IMR-90 (cell line): ENCODE results near the gene ATP23. TPM values are rescaled to one million over a fixed set of nuclear protein-coding genes. Genes with fewer than 3 reads are reported as not detected.

Source experiments
- ATAC-seq: fragments of 200-7000 bp; cut with Tn5 transposase; 2 replicates; pipeline ENCODE4 v1.9.1; 2020; ENCODE audit warnings: low read depth, mild to moderate bottlenecking, moderate library complexity
- BruUV-seq: library from RNA; stranded (reverse); fragments of 400-500 nt; replicated peaks from 2 replicates; lab custom pipeline; 2021; lab: Mats Ljungman, UMichigan
- CTCF ChIA-PET: fragments of 300-600 bp; formaldehyde crosslinking; extraction: SDS; loops from one replicate; lab custom pipeline; 2021; ENCODE audit warnings: antibody characterized with exemption; lab: Yijun Ruan, JAX
- POLR2A ChIA-PET: fragments of 300-600 bp; sonication (Branson Sonifier 250); formaldehyde crosslinking; loops from one replicate; lab custom pipeline; 2022; ENCODE audit warnings: antibody characterized with exemption; ENCODE audit not compliant: unreplicated experiment; lab: Charles Lee
- DNase-seq: peaks from one replicate; pipeline ENCODE4 v3.0.0; 2013
- H2AFZ ChIP-seq: replicated peaks from 2 replicates; pipeline ENCODE3; 2013; ENCODE audit warnings: low read length, mild to moderate bottlenecking; ENCODE audit not compliant: poor library complexity
- H2AK5ac ChIP-seq: 2 replicates; pipeline ENCODE4 v1.6.1; 2013; ENCODE audit warnings: low read depth, low read length, inconsistent platforms
- H2AK9ac ChIP-seq: replicated peaks from 2 replicates; pipeline ENCODE3; 2013; ENCODE audit warnings: mild to moderate bottlenecking, low read depth, low read length, moderate library complexity; ENCODE audit not compliant: poor library complexity
- H2BK120ac ChIP-seq: 2 replicates; pipeline ENCODE4 v1.6.1; 2013; ENCODE audit warnings: low read depth, low read length, inconsistent platforms
- H2BK15ac ChIP-seq: 3 replicates; pipeline ENCODE4 v1.6.1; 2013; ENCODE audit warnings: low read depth, low read length, inconsistent platforms
- H2BK20ac ChIP-seq: 2 replicates; pipeline ENCODE4 v1.6.1; 2013; ENCODE audit warnings: low read depth, mild to moderate bottlenecking, inconsistent platforms, low read length, moderate library complexity
- H2BK5ac ChIP-seq: 2 replicates; pipeline ENCODE4 v1.6.1; 2013; ENCODE audit warnings: mild to moderate bottlenecking, low read depth, low read length, inconsistent platforms; ENCODE audit not compliant: poor library complexity, severe bottlenecking
- H3K14ac ChIP-seq: replicated peaks from 2 replicates; pipeline ENCODE4 v1.6.1; 2013; ENCODE audit warnings: low read depth, low read length, inconsistent platforms
- H3K18ac ChIP-seq: 2 replicates; pipeline ENCODE4 v1.6.1; 2013; ENCODE audit warnings: low read depth, low read length, control low read depth
- H3K23ac ChIP-seq: 2 replicates; pipeline ENCODE4 v1.6.1; 2013; ENCODE audit warnings: low read depth, low read length, inconsistent platforms
- H3K27ac ChIP-seq: 2 replicates; pipeline ENCODE4 v1.5.1; 2013; ENCODE audit warnings: mild to moderate bottlenecking, control low read depth, low read length; ENCODE audit not compliant: insufficient read depth
- H3K27me3 ChIP-seq: 2 replicates; pipeline ENCODE4 v1.6.1; 2013; ENCODE audit warnings: low read length; ENCODE audit not compliant: control insufficient read depth, insufficient read depth
- H3K36me3 ChIP-seq: 2 replicates; pipeline ENCODE4 v1.6.1; 2013; ENCODE audit warnings: low read length, mixed read lengths; ENCODE audit not compliant: control insufficient read depth, insufficient read depth
- H3K4ac ChIP-seq: 2 replicates; pipeline ENCODE4 v1.6.1; 2013; ENCODE audit warnings: low read depth, low read length, inconsistent platforms
- H3K4me1 ChIP-seq: 2 replicates; pipeline ENCODE4 v1.6.1; 2013; ENCODE audit warnings: low read length, mixed read lengths; ENCODE audit not compliant: control insufficient read depth, insufficient read depth
- H3K4me2 ChIP-seq: 2 replicates; pipeline ENCODE4 v1.6.1; 2013; ENCODE audit warnings: low read depth, mild to moderate bottlenecking, control low read depth, low read length, moderate library complexity
- H3K4me3 ChIP-seq: 2 replicates; pipeline ENCODE4 v1.5.1; 2013; ENCODE audit warnings: low read depth, mild to moderate bottlenecking, control low read depth, low read length, moderate library complexity; ENCODE audit not compliant: insufficient read depth
- H3K56ac ChIP-seq: 2 replicates; pipeline ENCODE4 v1.6.1; 2013; ENCODE audit warnings: low read length, inconsistent platforms; ENCODE audit not compliant: insufficient read depth; ENCODE audit errors: extremely low read depth
- H3K79me1 ChIP-seq, 2 experiments: 2 replicates each; pipeline ENCODE4 v1.6.1; 2013; ENCODE audit warnings: low read length in 2 of 2, inconsistent platforms in 1 of 2, low read depth in 1 of 2
- H3K9ac ChIP-seq: 2 replicates; pipeline ENCODE4 v1.6.1; 2013; ENCODE audit warnings: low read depth, low read length, control low read depth
- H3K9me1 ChIP-seq: 2 replicates; pipeline ENCODE4 v1.6.1; 2013; ENCODE audit warnings: low read length, inconsistent platforms; ENCODE audit not compliant: insufficient read depth
- H3K9me3 ChIP-seq: 2 replicates; pipeline ENCODE4 v1.6.1; 2013; ENCODE audit warnings: low read length; ENCODE audit not compliant: control insufficient read depth, insufficient read depth
- H4K20me1 ChIP-seq: 2 replicates; pipeline ENCODE4 v1.6.1; 2013; ENCODE audit warnings: low read length, inconsistent platforms; ENCODE audit not compliant: insufficient read depth
- H4K5ac ChIP-seq: 2 replicates; pipeline ENCODE4 v1.6.1; 2013; ENCODE audit warnings: mild to moderate bottlenecking, low read depth, low read length, control low read depth
- H4K8ac ChIP-seq, 2 experiments: 2 replicates each; pipeline ENCODE4 v1.6.1; 2013; ENCODE audit warnings: low read depth in 2 of 2, low read length in 2 of 2, control low read depth in 1 of 2, inconsistent platforms in 1 of 2
- H4K91ac ChIP-seq: 2 replicates; pipeline ENCODE4 v1.6.1; 2013; ENCODE audit warnings: low read depth, low read length, inconsistent platforms; ENCODE audit not compliant: insufficient read depth
- BHLHE40 ChIP-seq: fragments of 150-350 bp; IDR thresholded peaks from 2 replicates; pipeline ENCODE4 v1.6.1; 2016; ENCODE audit warnings: mild to moderate bottlenecking, low read depth, low read length
- CEBPB ChIP-seq: IDR thresholded peaks from 2 replicates; pipeline ENCODE4 v1.6.1; 2012; ENCODE audit warnings: low read depth, low read length, improper control_type of control experiment
- CHD1 ChIP-seq: IDR thresholded peaks from 2 replicates; pipeline ENCODE4 v1.6.1; 2012; ENCODE audit warnings: low read depth, low read length, improper control_type of control experiment
- CTCF ChIP-seq: conservative IDR thresholded peaks from 2 replicates; pipeline ENCODE4 v1.5.1; 2012; ENCODE audit warnings: mild to moderate bottlenecking, low read depth, low read length, improper control_type of control experiment
- ELK1 ChIP-seq: fragments of 150-350 bp; IDR thresholded peaks from 2 replicates; pipeline ENCODE4 v1.6.1; 2016; ENCODE audit warnings: low read depth, mild to moderate bottlenecking, low read length, moderate library complexity, borderline replicate concordance
- FOS ChIP-seq: fragments of 150-350 bp; IDR thresholded peaks from 2 replicates; pipeline ENCODE4 v1.6.1; 2016; ENCODE audit warnings: low read depth, low read length
- MAFK ChIP-seq: IDR thresholded peaks from 2 replicates; pipeline ENCODE4 v1.6.1; 2012; ENCODE audit warnings: low read depth, low read length, improper control_type of control experiment
- MAZ ChIP-seq: IDR thresholded peaks from 2 replicates; pipeline ENCODE4 v1.6.1; 2012; ENCODE audit warnings: low read depth, mild to moderate bottlenecking, low read length, improper control_type of control experiment, moderate library complexity, borderline replicate concordance
- MXI1 ChIP-seq: IDR thresholded peaks from 2 replicates; pipeline ENCODE4 v1.6.1; 2012; ENCODE audit warnings: low read depth, mild to moderate bottlenecking, low read length, moderate library complexity, borderline replicate concordance
- NFE2L2 ChIP-seq: fragments of 150-350 bp; IDR thresholded peaks from 2 replicates; pipeline ENCODE4 v1.6.1; 2016; ENCODE audit warnings: low read depth, mild to moderate bottlenecking, low read length
- POLR2A ChIP-seq: IDR thresholded peaks from 2 replicates; pipeline ENCODE4 v1.6.1; 2012; ENCODE audit warnings: mild to moderate bottlenecking, low read depth, low read length
- RAD21 ChIP-seq: IDR thresholded peaks from 2 replicates; pipeline ENCODE4 v1.6.1; 2012; ENCODE audit warnings: low read length, improper control_type of control experiment
- RCOR1 ChIP-seq: IDR thresholded peaks from 2 replicates; pipeline ENCODE4 v1.6.1; 2012; ENCODE audit warnings: mild to moderate bottlenecking, low read length, improper control_type of control experiment; ENCODE audit not compliant: insufficient replicate concordance
- RFX5 ChIP-seq: IDR thresholded peaks from 2 replicates; pipeline ENCODE4 v1.8.0; 2012; ENCODE audit warnings: low read depth, mild to moderate bottlenecking, low read length, moderate library complexity
- SMC3 ChIP-seq: fragments of 150-350 bp; IDR thresholded peaks from 2 replicates; pipeline ENCODE4 v1.6.1; 2016; ENCODE audit warnings: low read depth, mild to moderate bottlenecking, antibody characterized with exemption, low read length, moderate library complexity
- dilution Hi-C: fragments of 300-500 bp; cut with HindIII; formaldehyde crosslinking; loops from one replicate; pipeline ENCODE4 v1.14.3; 2018; ENCODE audit warnings: low sequenced_read_pairs; ENCODE audit not compliant: unreplicated experiment
- in situ Hi-C: fragments of 300-500 bp; cut with MboI; formaldehyde crosslinking; loops from 3 replicates; pipeline ENCODE4 v1.14.3; 2019; ENCODE audit warnings: low sequenced_read_pairs, inconsistent platforms, mixed read lengths
- intact Hi-C: fragments of 100-400 bp; cut with micrococcal nuclease; formaldehyde crosslinking; loops from 2 replicates; pipeline ENCODE4 v1.10.0; 2022
- polyA plus RNA-seq, 3 experiments: library from polyadenylated mRNA; depleted of rRNA; stranded (reverse); fragments of >200 nt; gene quantifications; 2 replicates each; pipeline ENCODE4 v1.2.3, GENCODE V29; 2012; ENCODE audit warnings: low replicate concordance in 1 of 3
- total RNA-seq: library from RNA; depleted of rRNA; stranded (reverse); fragments of >200 nt; gene quantifications from 2 replicates; pipeline ENCODE4 v1.2.3, GENCODE V29; 2012
- TF ChIP-seq, protein P1 (sequence below): fragments of 150-350 bp; IDR thresholded peaks from 2 replicates; pipeline ENCODE4 v1.6.1; 2017; ENCODE audit warnings: mild to moderate bottlenecking, antibody characterized with exemption, low read length, low read depth

Gene ATP23
- total and polyA plus RNA-seq, 2 of the 4 experiments (the other 2 are of a cell fraction) = 6.4 to 7.2 TPM

- CTCF ChIA-PET = no interaction called here
Measured at GRCh38 chr12:57998251-57998650, 56.9 kb downstream of the ATP23 start.

More at GRCh38 chr12:57998251-57998650, 56.9 kb downstream of the ATP23 start:
- no peak overlapping the region for H4K91ac ChIP-seq
- no peak overlapping the region for H2BK120ac ChIP-seq
- no peaks in the 10 kb centered on the region for H4K20me1 ChIP-seq
- no peak overlapping the region for H3K23ac ChIP-seq
- no peak overlapping the region for H4K5ac ChIP-seq
- H3K14ac ChIP-seq = no peak overlapping the region
- no peak for DNase-seq
- no peak overlapping the region for H3K4me3 ChIP-seq
- H3K36me3 ChIP-seq = no peaks in the 10 kb centered on the region
- no peak overlapping the region for H3K18ac ChIP-seq
- H4K8ac ChIP-seq = no peak overlapping the region
- POLR2A ChIA-PET = interaction anchor here (0.5 kb wide), 1 partner anchor 1166 kb away, joined by 3 read pairs; no protein-coding TSS in a partner anchor
- intact Hi-C loops = loop anchor here (10.0 kb wide), 2 partner anchors 317 to 1807 kb away; no protein-coding TSS in a partner anchor
- no peaks in the 10 kb centered on the region for H3K79me1 ChIP-seq
- no peak overlapping the region for H2AK9ac ChIP-seq
- H3K27me3 ChIP-seq = no peaks in the 10 kb centered on the region
- no peak for ATAC-seq
- H3K9me3 ChIP-seq = peaks cover 13% of the 10 kb centered on the region
- H2BK5ac ChIP-seq = no peak overlapping the region
- dilution Hi-C loops = no loop called here
- H2BK20ac ChIP-seq = no peak overlapping the region
- no peak overlapping the region for H3K4me2 ChIP-seq
- no peak overlapping the region for H3K56ac ChIP-seq
- H2BK15ac ChIP-seq = no peak overlapping the region
- H3K4me1 ChIP-seq = no peaks in the 10 kb centered on the region
- no peak overlapping the region for H3K4ac ChIP-seq
- no peak overlapping the region for H2AFZ ChIP-seq
- no peak overlapping the region for H2AK5ac ChIP-seq
- no peak overlapping the region for H3K9ac ChIP-seq
- no TSS peak for BruUV-seq
- no peak overlapping the region for H3K27ac ChIP-seq
- TF ChIP-seq, protein P1, sequence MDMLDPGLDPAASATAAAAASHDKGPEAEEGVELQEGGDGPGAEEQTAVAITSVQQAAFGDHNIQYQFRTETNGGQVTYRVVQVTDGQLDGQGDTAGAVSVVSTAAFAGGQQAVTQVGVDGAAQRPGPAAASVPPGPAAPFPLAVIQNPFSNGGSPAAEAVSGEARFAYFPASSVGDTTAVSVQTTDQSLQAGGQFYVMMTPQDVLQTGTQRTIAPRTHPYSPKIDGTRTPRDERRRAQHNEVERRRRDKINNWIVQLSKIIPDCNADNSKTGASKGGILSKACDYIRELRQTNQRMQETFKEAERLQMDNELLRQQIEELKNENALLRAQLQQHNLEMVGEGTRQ = no peak
- TF ChIP-seq MXI1 = no peak
- no peak for TF ChIP-seq CHD1
- TF ChIP-seq RFX5 = no peak
- no peak for TF ChIP-seq SMC3
- no peak for TF ChIP-seq POLR2A
- no peak for TF ChIP-seq BHLHE40
- TF ChIP-seq CEBPB = no peak
- TF ChIP-seq FOS = no peak
- TF ChIP-seq NFE2L2 = no peak
- no peak for TF ChIP-seq MAFK
- no peak for TF ChIP-seq RCOR1
- TF ChIP-seq ELK1 = no peak
- TF ChIP-seq MAZ = no peak
- no peak for TF ChIP-seq CTCF
- no peak for TF ChIP-seq RAD21
- H3K9me1 ChIP-seq = no peaks in the 10 kb centered on the region
- in situ Hi-C loops = loop anchor here (25.0 kb wide), 1 partner anchor 889 kb away; no protein-coding TSS in a partner anchor
